SK-N-MC (cell line): ENCODE data around the gene GGT7.

Source experiments
- EZH2 ChIP-seq: fragments of 200-600 bp; sonication (generic); IDR thresholded peaks from one replicate; pipeline ENCODE4 v1.6.1; 2017; ENCODE audit warnings: antibody characterized with exemption
- POLR2AphosphoS5 ChIP-seq: IDR thresholded peaks from 2 replicates; pipeline ENCODE4 v1.6.1; 2012; ENCODE audit warnings: mild to moderate bottlenecking, low read depth, low read length, borderline replicate concordance

DNA sequence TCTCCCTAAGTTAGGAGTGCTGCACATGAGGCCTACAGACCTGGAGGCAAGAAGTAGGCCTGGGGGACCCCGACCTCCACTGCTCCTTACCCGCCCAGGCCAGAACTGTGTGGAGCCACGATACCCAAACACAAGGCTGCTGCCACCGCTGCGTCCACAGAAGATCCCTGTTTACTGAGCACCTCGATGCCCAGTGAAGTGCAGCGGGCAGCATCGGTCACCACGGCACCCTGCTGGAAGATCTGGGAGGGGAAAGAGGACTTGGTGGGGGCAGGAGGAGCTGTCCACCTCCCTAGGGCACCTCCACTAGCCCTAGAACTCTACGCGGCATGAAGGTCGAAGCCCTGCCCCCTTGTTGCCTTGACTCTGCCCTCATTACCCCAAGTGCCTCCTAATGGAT lies 9.9 kb downstream of the GGT7 start:
- no peak for TF ChIP-seq POLR2AphosphoS5
- TF ChIP-seq EZH2 = no peak
